ENCODE measurements around the gene DEDD. TPM values are rescaled to one million over a fixed set of nuclear protein-coding genes. Genes with fewer than 3 reads are reported as not detected.
A peak's percentile ranks its signal among the peaks of the same experiment; 100 is the strongest.

DEDD gene
- total RNA-seq, 1 experiment from 2014 or later, result 33.8 TPM

DNA sequence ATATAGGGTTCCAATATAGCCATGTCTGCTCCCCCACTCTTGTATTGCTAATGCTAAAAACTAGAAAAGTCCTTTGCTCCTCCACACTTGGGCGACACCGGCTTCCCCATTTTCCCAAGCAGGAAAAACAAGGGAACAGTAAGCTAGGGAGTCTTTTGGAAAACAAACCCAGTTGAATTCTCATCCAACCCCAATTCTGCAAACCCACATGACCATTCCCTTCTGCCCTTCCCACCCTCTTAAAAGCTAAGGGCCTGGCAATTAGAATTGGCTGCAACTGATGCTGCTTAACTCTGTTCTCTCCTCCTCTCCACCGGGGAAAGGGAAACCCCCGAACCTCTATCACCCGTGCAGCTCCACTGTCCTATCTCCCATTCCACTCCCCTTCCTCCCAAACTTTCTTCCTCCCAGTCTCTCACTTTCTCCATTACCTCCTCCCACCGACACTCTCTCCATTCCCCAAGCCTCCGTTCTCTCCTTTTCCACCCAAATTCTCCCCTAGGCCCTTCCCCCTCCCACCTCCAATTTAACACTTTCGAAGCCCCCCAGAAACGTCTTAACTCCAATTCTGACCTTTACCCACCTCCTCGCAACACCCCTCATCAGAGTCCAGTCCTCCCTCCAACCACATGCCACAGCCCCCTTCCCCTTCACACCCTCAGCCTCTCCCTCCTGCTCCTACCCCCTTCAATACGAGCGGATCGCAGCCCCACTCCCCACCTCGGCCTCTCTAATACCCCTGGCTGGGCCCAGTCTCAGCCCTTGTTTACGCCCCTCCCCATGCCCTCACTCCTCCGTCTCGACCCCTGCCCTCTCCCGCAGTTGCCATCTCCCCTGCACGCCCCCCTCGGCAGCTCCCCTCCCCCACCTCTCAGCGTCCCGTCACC, 701 bp downstream of the DEDD start:
- DNase-seq, result no peak
- CTCF ChIA-PET, result interaction anchor here (1.1 to 1.6 kb wide), 3 partner anchors 14 to 60 kb away, joined by 3 to 6 read pairs (median 5); partner anchors contain the start of genes KLHDC9, NIT1 and PFDN2
- H3K36me3 ChIP-seq (ENCODE audit: control insufficient read depth, insufficient read depth, low read length), result no peaks in the 10 kb centered on the region; the same call in 1 of the 2 replicates
- BruUV-seq (replicated peaks), result no TSS peak
- H3K4me3 ChIP-seq (ENCODE audit: low read depth, low read length), result peak overlapping the region; percentile 71
- H3K27me3 Mint-ChIP-seq (ENCODE audit: insufficient read depth, unreplicated experiment), result no peaks in the 10 kb centered on the region
- H3K4me3 Mint-ChIP-seq (ENCODE audit: unreplicated experiment), result no peak overlapping the region
- H3K36me3 Mint-ChIP-seq (ENCODE audit: insufficient read depth, unreplicated experiment), result peaks cover 10% of the 10 kb centered on the region
- no peaks in the 10 kb centered on the region for H3K27me3 ChIP-seq (replicated peaks; ENCODE audit: control insufficient read depth, insufficient read depth, low read length)
- H3K27ac Mint-ChIP-seq (ENCODE audit: unreplicated experiment), result no peak overlapping the region
- peaks cover 3% of the 10 kb centered on the region for H3K4me1 Mint-ChIP-seq (ENCODE audit: low read depth, unreplicated experiment)
- no peaks in the 10 kb centered on the region for H3K9me3 ChIP-seq
- H3K9me3 Mint-ChIP-seq (ENCODE audit: unreplicated experiment), result no peaks in the 10 kb centered on the region
- TF ChIP-seq, protein P1, sequence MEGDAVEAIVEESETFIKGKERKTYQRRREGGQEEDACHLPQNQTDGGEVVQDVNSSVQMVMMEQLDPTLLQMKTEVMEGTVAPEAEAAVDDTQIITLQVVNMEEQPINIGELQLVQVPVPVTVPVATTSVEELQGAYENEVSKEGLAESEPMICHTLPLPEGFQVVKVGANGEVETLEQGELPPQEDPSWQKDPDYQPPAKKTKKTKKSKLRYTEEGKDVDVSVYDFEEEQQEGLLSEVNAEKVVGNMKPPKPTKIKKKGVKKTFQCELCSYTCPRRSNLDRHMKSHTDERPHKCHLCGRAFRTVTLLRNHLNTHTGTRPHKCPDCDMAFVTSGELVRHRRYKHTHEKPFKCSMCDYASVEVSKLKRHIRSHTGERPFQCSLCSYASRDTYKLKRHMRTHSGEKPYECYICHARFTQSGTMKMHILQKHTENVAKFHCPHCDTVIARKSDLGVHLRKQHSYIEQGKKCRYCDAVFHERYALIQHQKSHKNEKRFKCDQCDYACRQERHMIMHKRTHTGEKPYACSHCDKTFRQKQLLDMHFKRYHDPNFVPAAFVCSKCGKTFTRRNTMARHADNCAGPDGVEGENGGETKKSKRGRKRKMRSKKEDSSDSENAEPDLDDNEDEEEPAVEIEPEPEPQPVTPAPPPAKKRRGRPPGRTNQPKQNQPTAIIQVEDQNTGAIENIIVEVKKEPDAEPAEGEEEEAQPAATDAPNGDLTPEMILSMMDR (IDR thresholded peaks at IDR 0.05; ENCODE audit: insufficient read depth in 1 of 2, low read depth in 1 of 2, low read length in 1 of 2, severe bottlenecking in 1 of 2, unreplicated experiment in 1 of 2), result no peak
- no peaks in the 10 kb centered on the region for H3K4me1 ChIP-seq
- POLR2A ChIA-PET, result interaction anchor here (0.6 to 2.4 kb wide), 7 partner anchors 9 to 111 kb away, joined by 3 to 15 read pairs (median 6); partner anchors contain the start of genes F11R, NIT1, PFDN2 and PPOX
- intact Hi-C loops (cut with micrococcal nuclease; ENCODE audit: unreplicated experiment), result loop anchor here (1.0 kb wide), 1 partner anchor 12 kb away; no protein-coding TSS in a partner anchor

DNA sequence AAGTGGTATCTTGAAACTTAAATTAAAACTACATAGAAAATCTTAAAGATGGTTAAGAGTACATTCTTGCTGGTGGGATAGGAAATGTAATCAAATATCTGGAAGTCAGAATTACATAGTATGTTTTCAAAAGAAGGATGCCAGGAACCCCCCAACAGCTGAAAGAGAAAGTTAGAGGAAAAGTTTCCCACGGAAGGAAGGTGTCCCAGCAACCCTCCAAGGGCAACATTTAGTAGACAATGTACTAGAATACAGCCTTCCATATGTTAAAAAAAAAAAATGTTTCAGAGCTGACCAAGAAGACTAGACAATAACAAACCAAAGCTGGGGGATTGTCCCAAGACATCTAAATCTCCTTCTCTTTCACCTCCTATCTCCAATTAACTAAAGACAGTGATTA, 2.2 kb downstream of the DEDD start:
- Mint-ChIP-seq H3K27me3 (ENCODE audit: insufficient read depth, unreplicated experiment) (no peaks in the 10 kb centered on the region), H3K36me3 (ENCODE audit: insufficient read depth, unreplicated experiment) (peaks cover 23% of the 10 kb centered on the region), H3K4me1 (ENCODE audit: low read depth, unreplicated experiment) (no peaks in the 10 kb centered on the region), H3K4me3 (ENCODE audit: unreplicated experiment) (no peak overlapping the region), H3K27ac (ENCODE audit: unreplicated experiment) (no peak overlapping the region), H3K9me3 (ENCODE audit: unreplicated experiment) (no peaks in the 10 kb centered on the region)
- Histone ChIP-seq H3K4me1 (no peaks in the 10 kb centered on the region), H3K4me3 (ENCODE audit: low read depth, low read length) (no peak overlapping the region), H3K36me3 (ENCODE audit: control insufficient read depth, insufficient read depth, low read length) (no peaks in the 10 kb centered on the region; the same call in 1 of the 2 replicates), H3K27me3 (replicated peaks; ENCODE audit: control insufficient read depth, insufficient read depth, low read length) (no peaks in the 10 kb centered on the region), H3K9me3 (no peaks in the 10 kb centered on the region)
- no peak for DNase-seq
- POLR2A ChIA-PET, result no interaction called here
- no TSS peak for BruUV-seq (replicated peaks)
- intact Hi-C loops (cut with micrococcal nuclease; ENCODE audit: unreplicated experiment), result no loop called here
- TF ChIP-seq, protein P1 (IDR thresholded peaks at IDR 0.05; ENCODE audit: insufficient read depth in 1 of 2, low read depth in 1 of 2, low read length in 1 of 2, severe bottlenecking in 1 of 2, unreplicated experiment in 1 of 2), result no peak
- CTCF ChIA-PET, result no interaction called here

DNA sequence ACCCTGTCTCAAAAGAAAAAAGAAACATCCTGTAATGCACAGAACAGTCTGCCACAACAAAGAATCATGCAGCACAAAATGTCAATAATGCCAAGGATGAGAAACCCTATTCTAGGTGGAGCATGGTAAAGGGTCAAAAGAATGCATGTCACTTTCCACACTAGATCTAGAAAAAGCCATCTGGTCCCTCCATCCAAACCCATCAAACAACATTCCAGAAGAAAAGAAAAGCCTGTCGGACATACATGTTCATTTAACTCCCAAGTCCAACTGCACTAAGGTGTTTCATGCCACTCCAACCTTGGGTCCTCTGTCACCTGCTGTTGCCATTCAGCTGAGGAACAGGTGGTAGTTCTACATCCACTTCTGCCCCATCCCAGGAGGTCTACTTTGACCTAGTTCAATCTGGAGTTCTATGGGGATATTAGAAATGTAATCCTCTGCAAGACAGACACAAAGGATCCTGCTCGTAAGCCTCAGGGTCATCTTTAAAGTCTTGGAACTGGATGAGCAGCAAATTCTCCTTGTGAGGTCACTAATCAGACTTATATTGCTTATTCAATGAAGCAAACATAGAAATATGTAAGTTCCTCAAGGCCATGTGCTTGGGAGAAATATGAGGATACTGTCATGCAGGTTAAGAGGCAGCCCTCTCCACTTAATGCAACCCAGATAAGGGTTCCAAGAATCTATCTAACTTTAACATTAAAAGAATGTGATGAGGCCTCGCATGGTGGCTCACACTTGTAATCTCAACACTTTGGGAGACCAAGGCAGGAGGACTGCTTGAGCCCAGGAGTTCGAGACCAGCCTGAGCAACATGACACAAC, 3.7 kb downstream of the DEDD start:
- CTCF ChIA-PET, result no interaction called here
- TF ChIP-seq, protein P1 (IDR thresholded peaks at IDR 0.05; ENCODE audit: insufficient read depth in 1 of 2, low read depth in 1 of 2, low read length in 1 of 2, severe bottlenecking in 1 of 2, unreplicated experiment in 1 of 2), result no peak
- Mint-ChIP-seq H3K27me3 (ENCODE audit: insufficient read depth, unreplicated experiment) (no peaks in the 10 kb centered on the region), H3K4me1 (ENCODE audit: low read depth, unreplicated experiment) (no peaks in the 10 kb centered on the region), H3K27ac (ENCODE audit: unreplicated experiment) (no peak overlapping the region), H3K4me3 (ENCODE audit: unreplicated experiment) (no peak overlapping the region), H3K9me3 (ENCODE audit: unreplicated experiment) (no peaks in the 10 kb centered on the region), H3K36me3 (ENCODE audit: insufficient read depth, unreplicated experiment) (peaks cover 38% of the 10 kb centered on the region)
- no TSS peak for BruUV-seq (replicated peaks)
- Histone ChIP-seq H3K9me3 (no peaks in the 10 kb centered on the region), H3K4me3 (ENCODE audit: low read depth, low read length) (no peak overlapping the region), H3K36me3 (ENCODE audit: control insufficient read depth, insufficient read depth, low read length) (peaks cover 1% of the 10 kb centered on the region; the same call in 1 of the 2 replicates), H3K4me1 (no peaks in the 10 kb centered on the region), H3K27me3 (replicated peaks; ENCODE audit: control insufficient read depth, insufficient read depth, low read length) (no peaks in the 10 kb centered on the region)
- POLR2A ChIA-PET, result no interaction called here
- intact Hi-C loops (cut with micrococcal nuclease; ENCODE audit: unreplicated experiment), result no loop called here
- DNase-seq, result no peak

All from Caco-2 (cell line).